ENCODE measurements around the gene PI4K2A.

PI4K2A gene

GRCh38 chr10:97705006-97705670, 64.7 kb downstream of the PI4K2A start:
- H3K27ac ChIP-seq (ENCODE audit: low read length), result no peak overlapping the region
- peaks cover 28% of the 10 kb centered on the region for H3K4me1 ChIP-seq (ENCODE audit: control insufficient read depth, insufficient read depth, low read length)

GRCh38 chr10:97707134-97707861, 66.8 kb downstream of the PI4K2A start:
- H3K9me3 ChIP-seq (ENCODE audit: control insufficient read depth in 2 of 2, low read length in 2 of 2), result no peaks in the 10 kb centered on the region
- peak overlapping the region; percentile 76 for H3K27ac ChIP-seq (ENCODE audit: low read length)
- no peaks in the 10 kb centered on the region for H3K27me3 ChIP-seq (ENCODE audit: control insufficient read depth in 1 of 2, insufficient read depth in 2 of 2, low read length in 2 of 2)
- H3K9ac ChIP-seq (ENCODE audit: low read length in 2 of 2), result no peak overlapping the region
- H3K36me3 ChIP-seq (ENCODE audit: control insufficient read depth in 2 of 2, insufficient read depth in 2 of 2, low read length in 2 of 2), result no peaks in the 10 kb centered on the region
- peaks cover 34% of the 10 kb centered on the region for H3K4me1 ChIP-seq (ENCODE audit: control insufficient read depth, insufficient read depth, low read length)
- H3K4me3 ChIP-seq (ENCODE audit: low read length in 2 of 2), result no peak overlapping the region

More at GRCh38 chr10:97705006-97705670, 64.7 kb downstream of the PI4K2A start:
- H3K9me3 ChIP-seq (ENCODE audit: control insufficient read depth in 2 of 2, low read length in 2 of 2), result no peaks in the 10 kb centered on the region
- H3K4me3 ChIP-seq (ENCODE audit: low read length in 2 of 2), result no peak overlapping the region
- no peaks in the 10 kb centered on the region for H3K36me3 ChIP-seq (ENCODE audit: control insufficient read depth in 2 of 2, insufficient read depth in 2 of 2, low read length in 2 of 2)
- no peak overlapping the region for H3K9ac ChIP-seq (ENCODE audit: low read length in 2 of 2)
- H3K27me3 ChIP-seq (ENCODE audit: control insufficient read depth in 1 of 2, insufficient read depth in 2 of 2, low read length in 2 of 2), result no peaks in the 10 kb centered on the region

- Histone ChIP-seq H3K36me3 (ENCODE audit: control insufficient read depth in 2 of 2, insufficient read depth in 2 of 2, low read length in 2 of 2) (no peaks in the 10 kb centered on the region), H3K27me3 (ENCODE audit: control insufficient read depth in 1 of 2, insufficient read depth in 2 of 2, low read length in 2 of 2) (no peaks in the 10 kb centered on the region), H3K4me3 (ENCODE audit: low read length in 2 of 2) (no peak overlapping the region), H3K27ac (ENCODE audit: low read length) (peak overlapping the region; percentile 76), H3K4me1 (ENCODE audit: control insufficient read depth, insufficient read depth, low read length) (peaks cover 39% of the 10 kb centered on the region), H3K9ac (ENCODE audit: low read length in 2 of 2) (no peak overlapping the region), H3K9me3 (ENCODE audit: control insufficient read depth in 2 of 2, low read length in 2 of 2) (no peaks in the 10 kb centered on the region)
Observed at GRCh38 chr10:97708167-97708566, 67.7 kb downstream of the PI4K2A start.

- Histone ChIP-seq H3K4me1 (ENCODE audit: control insufficient read depth, insufficient read depth, low read length) (peaks cover 44% of the 10 kb centered on the region), H3K9me3 (ENCODE audit: control insufficient read depth in 2 of 2, low read length in 2 of 2) (no peaks in the 10 kb centered on the region), H3K36me3 (ENCODE audit: control insufficient read depth in 2 of 2, insufficient read depth in 2 of 2, low read length in 2 of 2) (no peaks in the 10 kb centered on the region), H3K27ac (ENCODE audit: low read length) (peak overlapping the region; percentile 76), H3K27me3 (ENCODE audit: control insufficient read depth in 1 of 2, insufficient read depth in 2 of 2, low read length in 2 of 2) (no peaks in the 10 kb centered on the region), H3K4me3 (ENCODE audit: low read length in 2 of 2) (peak overlapping the region; percentile 14 to 40), H3K9ac (ENCODE audit: low read length in 2 of 2) (peak overlapping the region in 1 of 2 donors; percentile 13)
Observed at GRCh38 chr10:97708976-97709946, 68.8 kb downstream of the PI4K2A start.

DNA sequence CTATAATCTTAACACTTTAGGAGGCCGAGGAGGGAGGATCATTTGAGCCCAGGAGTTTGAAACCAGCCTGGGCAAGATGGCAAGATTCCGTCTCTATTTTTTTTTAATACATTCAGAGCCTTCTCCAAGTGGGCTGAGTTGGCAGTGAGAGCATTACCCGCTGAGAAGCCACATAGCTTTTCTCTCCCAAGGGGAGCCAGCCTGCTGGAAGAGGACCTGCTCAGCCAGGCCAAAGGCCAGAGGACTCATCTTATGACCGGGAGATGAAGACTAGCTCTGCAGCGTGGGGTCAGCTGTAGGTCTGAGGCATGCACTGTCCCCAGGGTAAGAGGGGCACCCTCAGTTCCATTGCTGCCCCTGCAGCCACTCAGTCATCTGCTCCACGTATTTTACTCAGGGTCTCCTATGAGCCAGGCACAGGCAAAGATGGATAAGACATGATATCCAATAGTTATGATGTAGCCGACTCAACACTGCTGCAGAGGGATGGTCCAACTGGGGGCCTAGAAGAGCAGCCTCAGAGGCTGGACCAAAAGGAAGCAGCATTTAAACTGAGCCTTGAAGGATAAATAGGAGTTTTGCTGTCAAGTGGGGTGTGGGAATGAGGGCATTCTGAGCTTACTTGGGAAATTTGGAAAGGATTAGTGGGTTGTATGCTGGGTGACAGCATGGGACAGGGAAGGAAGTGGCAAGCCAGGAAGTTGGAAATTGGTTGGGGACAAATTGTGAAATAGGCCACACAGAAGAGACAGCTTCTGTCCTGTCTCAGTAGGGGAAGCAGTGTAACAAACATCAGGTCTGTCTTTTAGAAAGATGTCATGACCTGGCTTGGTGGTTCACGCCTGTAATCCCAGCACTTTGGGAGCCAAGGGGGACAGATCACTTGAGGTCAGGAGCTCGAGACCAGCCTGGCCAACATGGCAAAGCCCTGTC, 71.4 kb downstream of the PI4K2A start:
- Histone ChIP-seq H3K9ac (ENCODE audit: low read length in 2 of 2) (peak overlapping the region in 1 of 2 donors; percentile 5), H3K27me3 (ENCODE audit: control insufficient read depth in 1 of 2, insufficient read depth in 2 of 2, low read length in 2 of 2) (no peaks in the 10 kb centered on the region), H3K36me3 (ENCODE audit: control insufficient read depth in 2 of 2, insufficient read depth in 2 of 2, low read length in 2 of 2) (peaks cover 3 to 6% of the 10 kb centered on the region in 2 donors), H3K27ac (ENCODE audit: low read length) (peak overlapping the region; percentile 46), H3K4me3 (ENCODE audit: low read length in 2 of 2) (peak overlapping the region in 1 of 2 donors; percentile 8), H3K4me1 (ENCODE audit: control insufficient read depth, insufficient read depth, low read length) (peaks cover 69% of the 10 kb centered on the region), H3K9me3 (ENCODE audit: control insufficient read depth in 2 of 2, low read length in 2 of 2) (no peaks in the 10 kb centered on the region)

- peaks cover 11 to 20% of the 10 kb centered on the region in 2 donors for H3K36me3 ChIP-seq (ENCODE audit: control insufficient read depth in 2 of 2, insufficient read depth in 2 of 2, low read length in 2 of 2)
- H3K4me3 ChIP-seq (ENCODE audit: low read length in 2 of 2), result peak within 1 kb of the TSS; percentile 69 to 87
- peak within 1 kb of the TSS; percentile 82 to 87 for H3K9ac ChIP-seq (ENCODE audit: low read length in 2 of 2)
- peak within 1 kb of the TSS; percentile 98 for H3K27ac ChIP-seq (ENCODE audit: low read length)
- H3K9me3 ChIP-seq (ENCODE audit: control insufficient read depth in 2 of 2, low read length in 2 of 2), result no peaks in the 10 kb centered on the region
- H3K4me1 ChIP-seq (ENCODE audit: control insufficient read depth, insufficient read depth, low read length), result peaks cover 70% of the 10 kb centered on the region
- no peaks in the 10 kb centered on the region for H3K27me3 ChIP-seq (ENCODE audit: control insufficient read depth in 1 of 2, insufficient read depth in 2 of 2, low read length in 2 of 2)
Observed at GRCh38 chr10:97713339-97713825, 72.9 kb downstream of the PI4K2A start, which contains the start of gene MARVELD1. Gene MARVELD1, plus strand, starts transcription at chr10:97713730. Its CDS starts 147 bp downstream, at chr10:97713877.

- Histone ChIP-seq H3K4me1 (ENCODE audit: control insufficient read depth, insufficient read depth, low read length) (peaks cover 72% of the 10 kb centered on the region), H3K36me3 (ENCODE audit: control insufficient read depth in 2 of 2, insufficient read depth in 2 of 2, low read length in 2 of 2) (peaks cover 11 to 20% of the 10 kb centered on the region in 2 donors), H3K27me3 (ENCODE audit: control insufficient read depth in 1 of 2, insufficient read depth in 2 of 2, low read length in 2 of 2) (no peaks in the 10 kb centered on the region), H3K9me3 (ENCODE audit: control insufficient read depth in 2 of 2, low read length in 2 of 2) (no peaks in the 10 kb centered on the region), H3K9ac (ENCODE audit: low read length in 2 of 2) (peak overlapping the region; percentile 78 to 87), H3K27ac (ENCODE audit: low read length) (peak overlapping the region; percentile 98), H3K4me3 (ENCODE audit: low read length in 2 of 2) (peak overlapping the region; percentile 52 to 87)
Observed at GRCh38 chr10:97713826-97714400, 73.4 kb downstream of the PI4K2A start.

GRCh38 chr10:97714401-97715258, 74.2 kb downstream of the PI4K2A start:
- peaks cover 11 to 20% of the 10 kb centered on the region in 2 donors for H3K36me3 ChIP-seq (ENCODE audit: control insufficient read depth in 2 of 2, insufficient read depth in 2 of 2, low read length in 2 of 2)
- no peaks in the 10 kb centered on the region for H3K27me3 ChIP-seq (ENCODE audit: control insufficient read depth in 1 of 2, insufficient read depth in 2 of 2, low read length in 2 of 2)
- peaks cover 72% of the 10 kb centered on the region for H3K4me1 ChIP-seq (ENCODE audit: control insufficient read depth, insufficient read depth, low read length)
- peak overlapping the region; percentile 98 for H3K27ac ChIP-seq (ENCODE audit: low read length)
- H3K9me3 ChIP-seq (ENCODE audit: control insufficient read depth in 2 of 2, low read length in 2 of 2), result no peaks in the 10 kb centered on the region
- peak overlapping the region; percentile 69 to 87 for H3K4me3 ChIP-seq (ENCODE audit: low read length in 2 of 2)
- H3K9ac ChIP-seq (ENCODE audit: low read length in 2 of 2), result peak overlapping the region; percentile 78 to 87
